NCI-H1694 (cell line): ENCODE data around the gene TAF5L.
A peak's percentile ranks its signal among the peaks of the same experiment; 100 is the strongest.
"Not testable (repeated sequence)": the region's sequence is repeated elsewhere in the genome, so short reads cannot be mapped to it uniquely, and the experiment has no call there.

Experiments used
- DNase-seq: peaks from one replicate; lab custom pipeline; 2025; lab: John Stamatoyannopoulos, UW

TAF5L gene

DNA sequence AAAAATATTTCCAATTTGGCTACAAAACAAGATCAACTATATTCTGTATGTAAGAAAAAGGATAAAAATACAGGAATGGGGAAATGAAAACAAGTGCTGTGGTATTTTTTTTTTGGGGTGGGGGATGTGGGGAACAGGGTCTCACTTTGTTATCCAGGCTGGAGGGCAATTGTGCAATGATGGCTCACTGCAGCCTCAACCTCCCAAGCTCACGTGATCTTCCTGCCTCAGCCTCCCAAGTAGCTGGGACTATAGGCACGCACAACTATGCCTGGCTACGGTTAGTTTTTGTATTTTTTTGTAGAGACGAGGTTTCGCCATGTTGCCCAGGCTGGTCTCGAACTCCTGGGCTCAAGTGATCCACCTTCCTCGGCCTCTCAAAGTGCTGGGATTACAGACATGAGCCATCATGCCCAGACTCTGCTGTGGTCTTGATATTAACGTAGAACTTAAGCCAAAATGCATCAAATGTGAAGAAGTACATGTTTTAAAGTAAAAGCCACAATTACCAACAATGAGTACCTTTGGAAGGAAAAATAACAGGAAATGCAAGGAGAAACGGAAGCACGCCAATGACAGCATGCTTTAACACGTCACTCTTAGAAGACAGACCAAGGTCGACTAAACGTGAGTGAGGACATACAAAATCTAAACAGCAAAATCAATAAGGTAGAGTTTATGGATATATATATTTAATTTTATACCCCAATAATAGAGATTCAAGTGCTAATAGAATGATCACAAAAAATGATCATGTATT is 58.6 kb downstream of the TAF5L start:
- DNase-seq, result no peak

GRCh38 chr1:229563701-229564100 is 62.2 kb downstream of the TAF5L start:
- DNase-seq, result no peak

GRCh38 chr1:229563241-229563640 is 62.7 kb downstream of the TAF5L start:
- DNase-seq, result no peak

- no peak for DNase-seq
Measured at GRCh38 chr1:229562686-229563085, 63.2 kb downstream of the TAF5L start.

GRCh38 chr1:229561141-229561540 is 64.8 kb downstream of the TAF5L start:
- DNase-seq, result no peak

- DNase-seq, result not testable (repeated sequence)
Measured at GRCh38 chr1:229560124-229560523, 65.8 kb downstream of the TAF5L start.

DNA sequence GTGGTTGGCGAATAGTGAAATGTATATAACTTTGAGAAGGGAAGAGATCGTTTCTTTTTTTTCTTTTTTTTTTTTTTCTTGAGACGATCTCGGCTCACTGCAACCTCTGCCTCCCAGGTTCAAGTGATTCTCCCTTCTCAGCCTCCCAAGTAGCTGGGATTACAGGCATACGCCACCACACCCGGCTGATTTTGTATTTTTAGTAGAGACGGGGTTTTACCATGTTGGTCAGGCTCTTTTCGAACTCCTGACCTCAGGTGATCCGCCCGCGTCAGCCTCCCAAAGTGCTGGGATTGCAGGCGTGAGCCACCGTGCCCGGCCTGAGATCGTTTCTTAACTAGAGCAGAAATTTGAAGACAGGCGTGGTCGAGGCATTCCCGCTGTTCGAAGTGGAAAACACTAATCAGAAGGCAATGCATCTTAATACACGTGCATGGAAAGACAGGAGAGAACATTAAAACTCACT is 66.6 kb downstream of the TAF5L start:
- DNase-seq, result not testable (repeated sequence)

GRCh38 chr1:229558460-229559335 is 67.2 kb downstream of the TAF5L start, which contains the start of gene ABCB10:
Gene ABCB10 (minus strand): TSS chr1:229558707. CDS start chr1:229558652, 55 bp downstream.
- peak; percentile 94 for DNase-seq

DNA sequence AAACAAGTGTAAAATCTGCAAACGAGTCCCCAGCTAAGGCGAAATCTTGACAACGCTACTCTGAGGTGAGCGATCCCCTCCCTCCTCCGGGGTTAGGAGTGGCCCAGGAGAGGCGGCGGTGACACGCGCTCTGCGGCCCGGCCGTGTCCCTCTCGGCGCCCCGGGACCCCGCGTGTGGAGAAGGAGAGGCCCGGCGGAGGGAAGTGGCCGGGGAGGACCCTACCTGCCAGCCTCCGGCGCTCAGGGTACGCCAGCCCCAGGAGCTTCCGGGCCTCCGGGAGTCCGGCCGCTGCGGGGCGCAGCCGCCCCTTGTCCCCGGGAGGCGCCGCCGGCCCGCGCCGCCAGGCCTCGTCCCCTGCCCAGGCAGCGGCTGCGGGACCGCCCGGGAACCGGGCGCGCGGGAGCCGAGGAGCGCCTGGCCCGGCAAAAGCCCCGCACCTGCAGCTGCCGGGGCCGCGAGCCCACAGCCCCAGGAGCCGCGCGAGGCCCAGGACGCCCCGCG is 68.0 kb downstream of the TAF5L start:
- no peak for DNase-seq

DNA sequence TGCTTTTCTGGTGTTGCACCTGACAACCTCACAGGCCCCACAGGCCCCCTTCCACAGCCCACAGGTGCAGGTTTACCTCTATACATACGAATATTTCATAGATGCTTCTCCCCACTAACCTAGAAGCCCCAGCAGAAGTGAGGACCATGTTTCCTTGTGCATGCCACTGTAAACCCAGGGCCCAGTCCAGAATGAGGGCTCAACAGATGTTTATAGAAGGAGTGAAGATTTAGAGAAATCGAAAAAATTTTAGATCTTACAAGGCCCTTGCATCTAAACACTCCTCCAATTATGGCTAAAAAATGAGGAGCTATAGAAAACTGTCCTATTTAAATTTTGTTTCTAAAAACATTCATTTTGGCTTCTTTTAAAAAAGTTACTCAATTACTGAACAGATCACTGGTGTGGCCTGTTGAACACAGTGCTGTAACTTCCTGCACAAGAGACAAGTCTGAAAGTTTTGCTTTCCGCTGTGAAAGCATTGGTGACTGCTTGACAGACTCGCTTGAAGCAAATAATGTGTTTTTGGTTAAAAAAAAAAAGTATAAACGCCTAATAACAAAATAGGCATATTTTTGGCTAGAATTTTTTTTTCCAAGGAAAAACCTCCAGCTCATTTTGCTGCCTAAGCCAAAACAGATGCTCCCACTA is 68.6 kb downstream of the TAF5L start:
- no peak for DNase-seq

DNA sequence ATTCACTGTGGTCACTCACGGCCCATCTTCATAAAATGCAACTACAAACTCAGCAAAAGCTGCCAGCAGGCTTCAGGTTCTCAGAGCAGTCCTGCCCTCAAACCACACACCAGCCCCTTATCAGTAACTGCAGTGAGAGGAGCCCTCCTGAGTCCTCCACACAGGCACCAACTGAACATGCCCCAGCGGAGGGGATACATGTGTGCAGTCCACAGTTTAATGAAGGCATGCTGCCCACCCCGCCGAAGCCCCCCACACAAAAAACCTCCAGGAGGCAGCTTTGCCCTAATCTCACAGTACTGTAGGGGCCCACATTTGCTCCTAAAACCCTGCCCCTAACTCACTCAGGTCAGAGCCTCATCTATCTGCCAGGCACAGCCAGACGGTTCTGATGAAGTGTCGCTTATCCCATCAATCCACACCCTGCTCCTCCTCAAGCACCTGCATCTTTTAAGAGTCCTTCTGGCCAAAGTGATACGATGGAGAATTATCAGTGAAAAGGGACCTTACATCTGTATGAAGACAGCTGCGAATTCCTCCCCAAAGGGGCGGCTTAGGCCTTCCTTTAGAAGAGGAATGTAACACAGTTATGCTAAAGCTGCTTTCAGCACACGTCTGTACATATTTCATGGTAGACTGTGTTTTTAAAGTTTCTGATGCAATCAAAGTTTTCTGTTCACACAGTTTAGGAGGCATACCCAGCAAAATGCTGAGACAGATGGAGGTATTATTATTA is 70.9 kb downstream of the TAF5L start:
- no peak for DNase-seq

- DNase-seq, result no peak
Measured at GRCh38 chr1:229553621-229554130, 72.2 kb downstream of the TAF5L start.

GRCh38 chr1:229552732-229553131 is 73.2 kb downstream of the TAF5L start:
- DNase-seq, result no peak

- DNase-seq, result no peak
Measured at GRCh38 chr1:229550812-229551567, 74.9 kb downstream of the TAF5L start.

- no peak for DNase-seq
Measured at GRCh38 chr1:229547542-229547941, 78.4 kb downstream of the TAF5L start.

GRCh38 chr1:229544587-229544986 is 81.3 kb downstream of the TAF5L start:
- DNase-seq, result no peak
